ENCODE data around the gene RBMS3. TPM values are rescaled to one million over a fixed set of nuclear protein-coding genes. Genes with fewer than 3 reads are reported as not detected.

RBMS3 gene
- total RNA-seq, 3 donors from 2014 or later = 0.81 to 1.9 (median 1.1) TPM

GRCh38 chr3:29940759-29941323 lies 660.0 kb downstream of the RBMS3 start:
- ATAC-seq = no peak
- Mint-ChIP-seq H3K4me3 (no peak overlapping the region), H3K4me1 (ENCODE audit: low read depth) (no peaks in the 10 kb centered on the region), H3K9me3 (no peaks in the 10 kb centered on the region), H3K36me3 (ENCODE audit: insufficient read depth) (no peaks in the 10 kb centered on the region), H3K27me3 (ENCODE audit: low read depth) (peaks cover 4% of the 10 kb centered on the region)
- DNase-seq = no peak

- Mint-ChIP-seq H3K4me3 (no peak overlapping the region), H3K27me3 (ENCODE audit: low read depth) (peaks cover 4% of the 10 kb centered on the region), H3K9me3 (no peaks in the 10 kb centered on the region), H3K4me1 (ENCODE audit: low read depth) (no peaks in the 10 kb centered on the region), H3K36me3 (ENCODE audit: insufficient read depth) (no peaks in the 10 kb centered on the region)
- DNase-seq (no peak), ATAC-seq (no peak)
These were observed 661.4 kb downstream of the RBMS3 start for GRCh38 chr3:29942297-29942696.

- peaks cover under 1% of the 10 kb centered on the region for H3K27me3 Mint-ChIP-seq (ENCODE audit: low read depth)
- H3K36me3 Mint-ChIP-seq (ENCODE audit: insufficient read depth) = no peaks in the 10 kb centered on the region
- H3K4me3 Mint-ChIP-seq = no peak overlapping the region
- ATAC-seq (no peak), DNase-seq (no peak)
- no peaks in the 10 kb centered on the region for H3K4me1 Mint-ChIP-seq (ENCODE audit: low read depth)
- no peaks in the 10 kb centered on the region for H3K9me3 Mint-ChIP-seq
These were observed 668.3 kb downstream of the RBMS3 start for GRCh38 chr3:29949131-29949530.

- DNase-seq (no peak), ATAC-seq (no peak)
- no peaks in the 10 kb centered on the region for H3K36me3 Mint-ChIP-seq (ENCODE audit: insufficient read depth)
- H3K27me3 Mint-ChIP-seq (ENCODE audit: low read depth) = no peaks in the 10 kb centered on the region
- no peaks in the 10 kb centered on the region for H3K4me1 Mint-ChIP-seq (ENCODE audit: low read depth)
- no peaks in the 10 kb centered on the region for H3K9me3 Mint-ChIP-seq
- no peak overlapping the region for H3K4me3 Mint-ChIP-seq
These were observed 669.2 kb downstream of the RBMS3 start for GRCh38 chr3:29949940-29950616.

- Mint-ChIP-seq H3K36me3 (ENCODE audit: insufficient read depth) (no peaks in the 10 kb centered on the region), H3K9me3 (no peaks in the 10 kb centered on the region), H3K4me3 (no peak overlapping the region), H3K27me3 (ENCODE audit: low read depth) (no peaks in the 10 kb centered on the region), H3K4me1 (ENCODE audit: low read depth) (no peaks in the 10 kb centered on the region)
- DNase-seq (no peak), ATAC-seq (no peak)
These were observed 671.6 kb downstream of the RBMS3 start for GRCh38 chr3:29952431-29952830.

GRCh38 chr3:29955413-29955812 lies 674.5 kb downstream of the RBMS3 start:
- Mint-ChIP-seq H3K36me3 (ENCODE audit: insufficient read depth) (no peaks in the 10 kb centered on the region), H3K27me3 (ENCODE audit: low read depth) (no peaks in the 10 kb centered on the region), H3K4me1 (ENCODE audit: low read depth) (no peaks in the 10 kb centered on the region), H3K9me3 (no peaks in the 10 kb centered on the region), H3K4me3 (no peak overlapping the region)
- ATAC-seq = no peak
- no peak for DNase-seq

- Mint-ChIP-seq H3K36me3 (ENCODE audit: insufficient read depth) (no peaks in the 10 kb centered on the region), H3K9me3 (no peaks in the 10 kb centered on the region), H3K27me3 (ENCODE audit: low read depth) (no peaks in the 10 kb centered on the region), H3K4me3 (no peak overlapping the region), H3K4me1 (ENCODE audit: low read depth) (no peaks in the 10 kb centered on the region)
- DNase-seq (no peak), ATAC-seq (no peak)
These were observed 677.9 kb downstream of the RBMS3 start for GRCh38 chr3:29958816-29959215.

GRCh38 chr3:29971895-29972294 lies 691.0 kb downstream of the RBMS3 start:
- Mint-ChIP-seq H3K4me1 (ENCODE audit: low read depth) (no peaks in the 10 kb centered on the region), H3K9me3 (peaks cover 4% of the 10 kb centered on the region), H3K36me3 (ENCODE audit: insufficient read depth) (no peaks in the 10 kb centered on the region), H3K4me3 (no peak overlapping the region), H3K27me3 (ENCODE audit: low read depth) (peaks cover 10% of the 10 kb centered on the region)
- no peak for ATAC-seq
- DNase-seq = no peak

- Mint-ChIP-seq H3K9me3 (peaks cover 5% of the 10 kb centered on the region), H3K27me3 (ENCODE audit: low read depth) (peaks cover 10% of the 10 kb centered on the region), H3K4me1 (ENCODE audit: low read depth) (no peaks in the 10 kb centered on the region), H3K4me3 (no peak overlapping the region), H3K36me3 (ENCODE audit: insufficient read depth) (no peaks in the 10 kb centered on the region)
- no peak for ATAC-seq
- DNase-seq = no peak
These were observed 691.6 kb downstream of the RBMS3 start for GRCh38 chr3:29972320-29972993.

GRCh38 chr3:29973763-29974162 lies 692.9 kb downstream of the RBMS3 start:
- ATAC-seq (no peak), DNase-seq (no peak)
- H3K4me1 Mint-ChIP-seq (ENCODE audit: low read depth) = no peaks in the 10 kb centered on the region
- H3K9me3 Mint-ChIP-seq = peaks cover 5% of the 10 kb centered on the region
- peaks cover 10% of the 10 kb centered on the region for H3K27me3 Mint-ChIP-seq (ENCODE audit: low read depth)
- H3K4me3 Mint-ChIP-seq = no peak overlapping the region
- H3K36me3 Mint-ChIP-seq (ENCODE audit: insufficient read depth) = no peaks in the 10 kb centered on the region

- peaks cover 5% of the 10 kb centered on the region for H3K9me3 Mint-ChIP-seq
- no peak for ATAC-seq
These were observed 696.0 kb downstream of the RBMS3 start for GRCh38 chr3:29976871-29977270.

GRCh38 chr3:29977360-29977759 lies 696.5 kb downstream of the RBMS3 start:
- peaks cover 7% of the 10 kb centered on the region for H3K9me3 Mint-ChIP-seq
- peaks cover 1% of the 10 kb centered on the region for H3K36me3 Mint-ChIP-seq (ENCODE audit: insufficient read depth)
- peaks cover 10% of the 10 kb centered on the region for H3K27me3 Mint-ChIP-seq (ENCODE audit: low read depth)
- ATAC-seq (no peak), DNase-seq (no peak)
- H3K4me1 Mint-ChIP-seq (ENCODE audit: low read depth) = no peaks in the 10 kb centered on the region
- no peak overlapping the region for H3K4me3 Mint-ChIP-seq

More at GRCh38 chr3:29976871-29977270, 696.0 kb downstream of the RBMS3 start:
- Mint-ChIP-seq H3K4me1 (ENCODE audit: low read depth) (no peaks in the 10 kb centered on the region), H3K27me3 (ENCODE audit: low read depth) (peaks cover 6% of the 10 kb centered on the region), H3K36me3 (ENCODE audit: insufficient read depth) (no peaks in the 10 kb centered on the region), H3K4me3 (no peak overlapping the region)
- no peak for DNase-seq

- no peak overlapping the region for H3K4me3 Mint-ChIP-seq
- peaks cover 12% of the 10 kb centered on the region for H3K9me3 Mint-ChIP-seq
- H3K36me3 Mint-ChIP-seq (ENCODE audit: insufficient read depth) = peaks cover 4% of the 10 kb centered on the region
- no peaks in the 10 kb centered on the region for H3K4me1 Mint-ChIP-seq (ENCODE audit: low read depth)
- ATAC-seq = no peak
- peaks cover 17% of the 10 kb centered on the region for H3K27me3 Mint-ChIP-seq (ENCODE audit: low read depth)
- no peak for DNase-seq
These were observed 697.2 kb downstream of the RBMS3 start for GRCh38 chr3:29978036-29978435.

- Mint-ChIP-seq H3K4me1 (ENCODE audit: low read depth) (no peaks in the 10 kb centered on the region), H3K27me3 (ENCODE audit: low read depth) (peaks cover 12% of the 10 kb centered on the region), H3K9me3 (no peaks in the 10 kb centered on the region), H3K36me3 (ENCODE audit: insufficient read depth) (no peaks in the 10 kb centered on the region), H3K4me3 (no peak overlapping the region)
- DNase-seq (no peak), ATAC-seq (no peak)
These were observed 710.3 kb downstream of the RBMS3 start for GRCh38 chr3:29991198-29991597.

GRCh38 chr3:30002797-30003196 lies 721.9 kb downstream of the RBMS3 start:
- Mint-ChIP-seq H3K4me1 (ENCODE audit: low read depth) (no peaks in the 10 kb centered on the region), H3K27me3 (ENCODE audit: low read depth) (peaks cover 2% of the 10 kb centered on the region), H3K36me3 (ENCODE audit: insufficient read depth) (no peaks in the 10 kb centered on the region), H3K9me3 (no peaks in the 10 kb centered on the region), H3K4me3 (no peak overlapping the region)
- DNase-seq (no peak), ATAC-seq (no peak)

All from activated T-cell treated with anti-CD3 and anti-CD28 coated beads, Interleukin-2, amount 50 U/mL, for 4 hours (primary cell).